NCI-H524 treated with DMSO at 0.1 percent for 48 hours (cell line): ENCODE measurements around the gene INO80C.

Experiments
- DNase-seq: peaks from one replicate; lab custom pipeline; 2025; lab: John Stamatoyannopoulos, UW

Gene INO80C

DNA sequence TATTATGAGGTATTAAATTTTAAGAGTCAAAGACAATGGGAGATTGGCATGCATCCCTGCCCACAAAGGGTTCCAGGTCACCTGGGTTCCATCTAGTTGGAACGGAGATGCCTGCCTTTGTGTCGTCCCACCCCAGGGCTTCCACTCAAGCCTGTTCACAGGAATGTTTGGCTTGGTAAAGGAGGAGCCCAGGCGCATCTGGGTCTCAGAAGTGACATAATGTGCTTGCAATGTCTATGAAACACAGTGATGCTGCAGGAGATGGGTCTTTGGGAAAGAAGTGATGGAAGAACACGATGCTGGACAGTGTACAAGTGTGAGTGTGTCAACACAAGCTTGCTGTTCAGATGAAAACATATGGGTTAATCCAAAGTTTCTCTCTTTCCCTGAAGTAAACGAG lies 71.0 kb downstream of the INO80C start:
- no peak for DNase-seq

DNA sequence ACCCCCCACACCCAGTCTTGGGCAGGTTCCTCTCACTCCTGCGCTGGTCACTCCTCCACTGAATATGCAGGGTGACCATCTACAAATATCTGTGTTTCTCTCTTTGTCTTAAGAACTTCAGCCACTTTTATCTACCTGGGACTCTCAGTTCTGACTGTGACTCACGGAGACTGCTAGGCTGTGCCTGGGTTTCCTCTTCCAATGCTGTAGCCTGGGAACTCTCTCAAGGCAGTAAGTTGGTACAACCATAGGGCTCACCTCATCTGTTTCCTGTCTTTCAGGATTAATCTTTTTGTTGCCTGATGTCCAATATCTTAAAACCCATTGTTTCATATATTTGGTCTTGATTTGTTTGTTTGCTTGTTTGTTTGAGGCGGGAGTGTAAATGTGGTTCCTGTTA lies 73.4 kb downstream of the INO80C start:
- no peak for DNase-seq

DNA sequence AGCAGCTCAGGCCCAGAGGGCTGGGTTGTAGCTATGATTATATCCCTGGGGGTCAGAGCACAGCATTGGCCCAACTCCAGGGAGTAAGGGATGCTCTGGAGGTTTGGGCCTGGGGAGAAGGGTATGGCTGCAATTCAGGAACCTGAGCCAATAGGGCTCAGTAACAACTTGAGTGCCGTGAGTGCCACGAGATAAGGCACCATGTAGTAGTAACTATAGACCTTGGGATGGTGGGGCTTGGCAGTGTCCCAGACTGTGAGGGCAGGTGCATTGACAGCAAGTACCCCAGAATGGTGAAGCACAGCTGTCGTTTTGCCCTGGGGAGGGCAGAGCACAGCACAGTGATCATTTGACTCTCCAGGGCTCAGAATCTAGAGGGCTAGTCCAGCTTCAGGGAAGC lies 75.5 kb downstream of the INO80C start:
- DNase-seq: no peak

DNA sequence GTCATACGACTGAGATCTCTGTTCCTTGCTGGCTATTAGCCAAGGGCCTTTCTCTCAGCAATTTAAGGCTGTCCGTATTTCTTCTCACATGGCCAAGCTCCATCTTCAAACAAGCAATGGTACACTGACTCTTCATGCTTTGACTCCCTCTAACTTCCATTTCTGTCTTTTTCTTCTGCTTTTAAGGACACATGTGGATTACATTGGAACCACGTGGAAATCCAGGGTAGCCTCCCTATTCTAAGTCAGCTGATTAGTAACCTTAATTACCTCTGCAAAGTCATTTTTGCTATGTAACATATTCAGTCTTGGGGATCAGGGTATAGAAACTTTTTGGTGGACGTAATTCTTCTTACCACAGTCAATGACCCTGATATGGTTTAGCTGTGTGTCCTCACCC lies 79.2 kb downstream of the INO80C start:
- DNase-seq: no peak
